SK-N-SH (cell line): ENCODE data around the gene POP4. TPM values are rescaled to one million over a fixed set of nuclear protein-coding genes. Genes with fewer than 3 reads are reported as not detected.

ENCODE experiments used
- CTCF ChIA-PET: fragments of 300-600, 350-600 bp; formaldehyde crosslinking; extraction: SDS; loops from one replicate; lab custom pipeline; 2021; lab: Yijun Ruan, JAX
- POLR2A ChIA-PET: fragments of 350-600 bp; sonication (Branson Sonifier 250); formaldehyde crosslinking; extraction: SDS; loops from one replicate; lab custom pipeline; 2020; ENCODE audit warnings: antibody characterized with exemption, inconsistent platforms; lab: Yijun Ruan, JAX
- DNase-seq: peaks from one replicate; pipeline ENCODE4 v3.0.0; 2012
- H2AFZ ChIP-seq: fragments of 200-600 bp; sonication (generic); 2 replicates; pipeline ENCODE4 v1.8.1; 2016; ENCODE audit warnings: antibody characterized with exemption, mild to moderate bottlenecking, low read depth
- H3F3A ChIP-seq: fragments of 200-600 bp; sonication (generic); replicated peaks from 2 replicates; pipeline ENCODE3; 2016; ENCODE audit warnings: antibody characterized with exemption, mild to moderate bottlenecking; ENCODE audit not compliant: insufficient read depth
- H3K27ac ChIP-seq, 2 experiments: fragments of 200-500 bp in 1 of 2; fragments of 200-600 bp in 1 of 2; sonication (Bioruptor generic) in 1 of 2; sonication (generic), shearing (Covaris generic) in 1 of 2; 2 replicates each; pipeline versions ENCODE4 v1.5.1 to v1.6.1; 2014 to 2016; ENCODE audit warnings: low read depth in 2 of 2, inconsistent platforms in 1 of 2, low read length in 1 of 2, mild to moderate bottlenecking in 1 of 2, mixed read lengths in 1 of 2
- H3K27me3 ChIP-seq: fragments of 200-600 bp; sonication (generic), shearing (Covaris generic); 2 replicates; pipeline ENCODE4 v1.6.1; 2016; ENCODE audit warnings: mixed run types; ENCODE audit not compliant: insufficient read depth
- H3K36me3 ChIP-seq, 2 experiments: fragments of 200-500 bp in 1 of 2; fragments of 200-600 bp in 1 of 2; sonication (Bioruptor generic) in 1 of 2; sonication (generic) in 1 of 2; replicated peaks in 1 of 2; 2 replicates each; pipeline versions ENCODE3 to v1.5.1; 2014 to 2016; ENCODE audit warnings: low read length in 1 of 2, mild to moderate bottlenecking in 1 of 2; ENCODE audit not compliant: insufficient read depth in 2 of 2, control insufficient read depth in 1 of 2
- H3K4me1 ChIP-seq, 2 experiments: fragments of 200-500 bp in 1 of 2; fragments of 200-600 bp in 1 of 2; sonication (Bioruptor generic) in 1 of 2; sonication (generic), shearing (Covaris generic) in 1 of 2; 2 replicates each; pipeline versions ENCODE4 v1.5.1 to v1.6.1; 2014 to 2016; ENCODE audit warnings: low read depth in 1 of 2, low read length in 1 of 2, mixed run types in 1 of 2; ENCODE audit not compliant: insufficient read depth in 2 of 2, control insufficient read depth in 1 of 2
- H3K4me2 ChIP-seq: fragments of 200-600 bp; sonication (generic), shearing (Covaris generic); 2 replicates; pipeline ENCODE4 v1.6.1; 2017; ENCODE audit warnings: mixed run types
- H3K4me3 ChIP-seq, 2 experiments: fragments of 200-500 bp in 1 of 2; fragments of 200-600 bp in 1 of 2; sonication (Bioruptor generic) in 1 of 2; sonication (generic), shearing (Covaris generic) in 1 of 2; 2 replicates each; pipeline versions ENCODE4 v1.5.1 to v1.8.1; 2014 to 2016; ENCODE audit warnings: low read depth in 2 of 2, inconsistent platforms in 1 of 2, low read length in 1 of 2, mild to moderate bottlenecking in 1 of 2, mixed read lengths in 1 of 2, moderate library complexity in 1 of 2
- H3K79me2 ChIP-seq: fragments of 200-600 bp; sonication (generic); 2 replicates; pipeline ENCODE4 v1.8.1; 2017; ENCODE audit warnings: mild to moderate bottlenecking; ENCODE audit not compliant: insufficient read depth
- H3K9ac ChIP-seq: fragments of 200-600 bp; sonication (generic); 2 replicates; pipeline ENCODE4 v1.6.1; 2017; ENCODE audit warnings: mixed run types
- H3K9me2 ChIP-seq: fragments of 200-600 bp; sonication (generic); 2 replicates; pipeline ENCODE4 v1.6.1; 2017; ENCODE audit warnings: mixed run types
- H3K9me3 ChIP-seq: fragments of 200-600 bp; sonication (generic); 2 replicates; pipeline ENCODE4 v1.6.1; 2017; ENCODE audit warnings: mixed run types, mild to moderate bottlenecking, moderate library complexity
- H4K20me1 ChIP-seq: fragments of 200-600 bp; sonication (generic); 2 replicates; pipeline ENCODE4 v1.6.1; 2017; ENCODE audit warnings: mild to moderate bottlenecking, mixed run types; ENCODE audit not compliant: insufficient read depth
- ELF1 ChIP-seq: IDR thresholded peaks from 2 replicates; pipeline ENCODE4 v1.4.0; 2012
- EP300 ChIP-seq, 2 experiments: IDR thresholded peaks; 2 replicates each; pipeline versions ENCODE4 v1.4.0 to v1.6.1; 2012; ENCODE audit warnings: borderline replicate concordance in 1 of 2, low read depth in 1 of 2, low read length in 1 of 2
- EZH2phosphoT487 ChIP-seq: fragments of 200-600 bp; sonication (generic); IDR thresholded peaks from 2 replicates; pipeline ENCODE4 v1.6.1; 2017; ENCODE audit warnings: low read depth, mixed run types, mild to moderate bottlenecking, antibody characterized with exemption, moderate library complexity, borderline replicate concordance
- FOSL2 ChIP-seq: IDR thresholded peaks from 2 replicates; pipeline ENCODE4 v1.4.0; 2012; ENCODE audit warnings: low read depth, mild to moderate bottlenecking, moderate library complexity, borderline replicate concordance
- FOXJ3 ChIP-seq: sonication (generic); formaldehyde crosslinking; IDR thresholded peaks from 2 replicates; pipeline ENCODE4 v1.5.1; 2020; ENCODE audit warnings: mild to moderate bottlenecking, missing genetic modification reagents
- FOXM1 ChIP-seq: IDR thresholded peaks from 2 replicates; pipeline ENCODE4 v1.4.0; 2012; ENCODE audit warnings: low read depth, mild to moderate bottlenecking
- GATA2 ChIP-seq: sonication (generic); formaldehyde crosslinking; IDR thresholded peaks from 2 replicates; pipeline ENCODE4 v1.5.0; 2020; ENCODE audit warnings: mild to moderate bottlenecking, missing genetic modification reagents
- NFIC ChIP-seq: IDR thresholded peaks from 2 replicates; pipeline ENCODE4 v1.4.0; 2012; ENCODE audit warnings: borderline replicate concordance
- NRF1 ChIP-seq: IDR thresholded peaks from 2 replicates; pipeline ENCODE4 v1.6.1; 2012; ENCODE audit warnings: low read depth, mild to moderate bottlenecking, low read length
- POLR2AphosphoS5 ChIP-seq: IDR thresholded peaks from 2 replicates; pipeline ENCODE4 v1.6.1; 2012; ENCODE audit warnings: low read depth, low read length
- RAD21 ChIP-seq: IDR thresholded peaks from 2 replicates; pipeline ENCODE4 v1.6.1; 2012; ENCODE audit warnings: mild to moderate bottlenecking, low read length
- RCOR1 ChIP-seq: fragments of 150-350 bp; IDR thresholded peaks from 2 replicates; pipeline ENCODE4 v1.6.1; 2017; ENCODE audit warnings: antibody characterized with exemption, low read length
- SIN3A ChIP-seq: IDR thresholded peaks from 2 replicates; pipeline ENCODE4 v1.6.1; 2012; ENCODE audit warnings: low read depth, mild to moderate bottlenecking, low read length, moderate library complexity, borderline replicate concordance
- TCF12 ChIP-seq: IDR thresholded peaks from 2 replicates; pipeline ENCODE4 v1.4.0; 2012
- YY1 ChIP-seq: IDR thresholded peaks from 2 replicates; pipeline ENCODE4 v1.4.0; 2012; ENCODE audit warnings: low read depth, mild to moderate bottlenecking
- WGBS: methylation state at CpG from one replicate; pipeline ENCODE4 v1.1.6; 2017; ENCODE audit warnings: low lambda C conversion rate; 5-methylcytosine and 5-hydroxymethylcytosine counted together
- polyA plus RNA-seq, 3 experiments: library from polyadenylated mRNA; depleted of rRNA; stranded (reverse); fragments of >200 nt; gene quantifications; 2 replicates each; pipeline ENCODE4 v1.2.3, GENCODE V29; 2012
- TF ChIP-seq, protein P1 (sequence below): IDR thresholded peaks from 2 replicates; pipeline ENCODE4 v1.4.0; 2012; ENCODE audit warnings: low read depth, borderline replicate concordance
- TF ChIP-seq, protein P2 (sequence below): IDR thresholded peaks from 2 replicates; pipeline ENCODE4 v1.4.0; 2012; ENCODE audit warnings: low read depth, borderline replicate concordance
- TF ChIP-seq, protein P3 (sequence below): fragments of 150-350 bp; IDR thresholded peaks from 2 replicates; pipeline ENCODE4 v1.6.1; 2017; ENCODE audit warnings: antibody characterized with exemption, low read length, low read depth, borderline replicate concordance
- TF ChIP-seq, protein P4 (sequence below): fragments of 200-600 bp; sonication (generic); IDR thresholded peaks from 2 replicates; pipeline ENCODE4 v1.6.1; 2017; ENCODE audit warnings: antibody characterized with exemption, mild to moderate bottlenecking, moderate library complexity

Gene POP4
- polyA plus RNA-seq, 1 of the 3 experiments (the other 2 are of a cell fraction) = 75.4 TPM

DNA sequence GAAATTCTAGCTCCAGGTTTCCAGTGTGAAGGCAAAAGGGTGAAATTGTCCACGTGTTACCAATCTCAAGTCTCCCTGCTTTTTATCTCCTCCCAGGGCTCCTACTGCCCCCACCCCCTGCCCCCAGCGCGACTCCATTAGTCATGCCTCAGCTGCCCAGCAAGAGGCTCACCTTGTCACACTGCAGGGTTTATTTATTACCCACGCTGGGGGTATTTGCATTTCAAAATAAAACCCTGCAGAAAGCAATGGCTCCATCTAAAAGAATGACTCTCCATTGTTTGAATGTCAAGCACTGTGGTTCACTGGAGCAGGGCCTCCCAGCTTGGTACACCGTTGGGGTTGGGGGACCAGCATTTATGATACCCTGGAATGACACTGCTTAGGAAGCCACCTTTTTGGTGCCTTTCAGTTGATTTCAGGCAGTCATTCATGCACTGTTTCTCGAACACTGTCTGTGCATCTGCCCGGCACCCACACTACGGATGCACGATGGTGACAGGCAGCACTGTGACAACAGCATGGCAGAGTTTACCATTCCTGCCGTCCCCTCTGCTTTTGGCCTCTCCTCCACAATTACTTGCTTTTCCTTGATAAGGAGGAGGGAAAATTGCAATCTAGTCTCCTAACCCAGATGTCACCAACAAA, 9.9 kb upstream of the POP4 start:
- Histone ChIP-seq H3K36me3 (no peaks in the 10 kb centered on the region), H3K4me1 (no peaks in the 10 kb centered on the region), H3K9me2 (no peaks in the 10 kb centered on the region), H3K27ac (no peak overlapping the region), H3K79me2 (no peaks in the 10 kb centered on the region), H3K9ac (no peak overlapping the region), H3K4me2 (no peak overlapping the region), H3K4me3 (no peak overlapping the region), H3F3A (no peaks in the 10 kb centered on the region), H3K27me3 (peaks cover 90% of the 10 kb centered on the region), H2AFZ (no peak overlapping the region), H4K20me1 (no peaks in the 10 kb centered on the region), H3K9me3 (no peaks in the 10 kb centered on the region)
- ChIA-PET CTCF (interaction anchor here (0.6 to 1.9 kb wide), 5 partner anchors 8 to 202 kb away, joined by 3 to 6 read pairs (median 4); partner anchors contain the start of gene POP4), POLR2A (interaction anchor here (1.0 kb wide), 1 partner anchor 10 kb away, joined by 5 read pairs; the partner anchor contains the start of gene POP4)
- no peak for DNase-seq
- TF ChIP-seq FOSL2 (no peak), FOXJ3 (CRISPR knock-in tag) (no peak), NFIC (no peak), GATA2 (no peak), NRF1 (no peak), SIN3A (no peak), FOXM1 (no peak), POLR2AphosphoS5 (no peak), RCOR1 (no peak), RAD21 (no peak), YY1 (no peak), EZH2phosphoT487 (no peak), TCF12 (no peak), ELF1 (no peak), EP300 (IDR thresholded peaks at IDR 0.05; ENCODE audit: borderline replicate concordance in 1 of 2, low read depth in 1 of 2, low read length in 1 of 2) (no peak)
- TF ChIP-seq, protein P1, sequence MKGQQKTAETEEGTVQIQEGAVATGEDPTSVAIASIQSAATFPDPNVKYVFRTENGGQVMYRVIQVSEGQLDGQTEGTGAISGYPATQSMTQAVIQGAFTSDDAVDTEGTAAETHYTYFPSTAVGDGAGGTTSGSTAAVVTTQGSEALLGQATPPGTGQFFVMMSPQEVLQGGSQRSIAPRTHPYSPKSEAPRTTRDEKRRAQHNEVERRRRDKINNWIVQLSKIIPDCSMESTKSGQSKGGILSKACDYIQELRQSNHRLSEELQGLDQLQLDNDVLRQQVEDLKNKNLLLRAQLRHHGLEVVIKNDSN = no peak
- TF ChIP-seq, protein P2, sequence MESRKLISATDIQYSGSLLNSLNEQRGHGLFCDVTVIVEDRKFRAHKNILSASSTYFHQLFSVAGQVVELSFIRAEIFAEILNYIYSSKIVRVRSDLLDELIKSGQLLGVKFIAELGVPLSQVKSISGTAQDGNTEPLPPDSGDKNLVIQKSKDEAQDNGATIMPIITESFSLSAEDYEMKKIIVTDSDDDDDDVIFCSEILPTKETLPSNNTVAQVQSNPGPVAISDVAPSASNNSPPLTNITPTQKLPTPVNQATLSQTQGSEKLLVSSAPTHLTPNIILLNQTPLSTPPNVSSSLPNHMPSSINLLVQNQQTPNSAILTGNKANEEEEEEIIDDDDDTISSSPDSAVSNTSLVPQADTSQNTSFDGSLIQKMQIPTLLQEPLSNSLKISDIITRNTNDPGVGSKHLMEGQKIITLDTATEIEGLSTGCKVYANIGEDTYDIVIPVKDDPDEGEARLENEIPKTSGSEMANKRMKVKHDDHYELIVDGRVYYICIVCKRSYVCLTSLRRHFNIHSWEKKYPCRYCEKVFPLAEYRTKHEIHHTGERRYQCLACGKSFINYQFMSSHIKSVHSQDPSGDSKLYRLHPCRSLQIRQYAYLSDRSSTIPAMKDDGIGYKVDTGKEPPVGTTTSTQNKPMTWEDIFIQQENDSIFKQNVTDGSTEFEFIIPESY = no peak
- TF ChIP-seq, protein P3, sequence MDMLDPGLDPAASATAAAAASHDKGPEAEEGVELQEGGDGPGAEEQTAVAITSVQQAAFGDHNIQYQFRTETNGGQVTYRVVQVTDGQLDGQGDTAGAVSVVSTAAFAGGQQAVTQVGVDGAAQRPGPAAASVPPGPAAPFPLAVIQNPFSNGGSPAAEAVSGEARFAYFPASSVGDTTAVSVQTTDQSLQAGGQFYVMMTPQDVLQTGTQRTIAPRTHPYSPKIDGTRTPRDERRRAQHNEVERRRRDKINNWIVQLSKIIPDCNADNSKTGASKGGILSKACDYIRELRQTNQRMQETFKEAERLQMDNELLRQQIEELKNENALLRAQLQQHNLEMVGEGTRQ = no peak
- TF ChIP-seq, protein P4, sequence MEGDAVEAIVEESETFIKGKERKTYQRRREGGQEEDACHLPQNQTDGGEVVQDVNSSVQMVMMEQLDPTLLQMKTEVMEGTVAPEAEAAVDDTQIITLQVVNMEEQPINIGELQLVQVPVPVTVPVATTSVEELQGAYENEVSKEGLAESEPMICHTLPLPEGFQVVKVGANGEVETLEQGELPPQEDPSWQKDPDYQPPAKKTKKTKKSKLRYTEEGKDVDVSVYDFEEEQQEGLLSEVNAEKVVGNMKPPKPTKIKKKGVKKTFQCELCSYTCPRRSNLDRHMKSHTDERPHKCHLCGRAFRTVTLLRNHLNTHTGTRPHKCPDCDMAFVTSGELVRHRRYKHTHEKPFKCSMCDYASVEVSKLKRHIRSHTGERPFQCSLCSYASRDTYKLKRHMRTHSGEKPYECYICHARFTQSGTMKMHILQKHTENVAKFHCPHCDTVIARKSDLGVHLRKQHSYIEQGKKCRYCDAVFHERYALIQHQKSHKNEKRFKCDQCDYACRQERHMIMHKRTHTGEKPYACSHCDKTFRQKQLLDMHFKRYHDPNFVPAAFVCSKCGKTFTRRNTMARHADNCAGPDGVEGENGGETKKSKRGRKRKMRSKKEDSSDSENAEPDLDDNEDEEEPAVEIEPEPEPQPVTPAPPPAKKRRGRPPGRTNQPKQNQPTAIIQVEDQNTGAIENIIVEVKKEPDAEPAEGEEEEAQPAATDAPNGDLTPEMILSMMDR = no peak
- WGBS = 15% methylated on average over 10 of the region's 10 CpGs
